OCI-LY3 (cell line): ENCODE results near the gene ZNF608.

ENCODE experiments used
- CTCF ChIP-seq: fragments of 200-600, 300-600 bp; sonication (generic); IDR thresholded peaks from 2 replicates; pipeline ENCODE4 v1.5.1; 2014; ENCODE audit warnings: antibody characterized with exemption, low read length, low read depth
- EZH2phosphoT487 ChIP-seq: fragments of 200-600 bp; shearing (Covaris generic); IDR thresholded peaks from 2 replicates; pipeline ENCODE4 v1.6.1; 2018; ENCODE audit warnings: antibody characterized with exemption, mixed run types, low read depth

GRCh38 chr5:124780011-124780410 is 33.6 kb upstream of the ZNF608 start:
- no peak for TF ChIP-seq CTCF
- TF ChIP-seq EZH2phosphoT487: no peak
